Measurements from ENCODE around the gene VSX2.

The VSX2 gene

DNA sequence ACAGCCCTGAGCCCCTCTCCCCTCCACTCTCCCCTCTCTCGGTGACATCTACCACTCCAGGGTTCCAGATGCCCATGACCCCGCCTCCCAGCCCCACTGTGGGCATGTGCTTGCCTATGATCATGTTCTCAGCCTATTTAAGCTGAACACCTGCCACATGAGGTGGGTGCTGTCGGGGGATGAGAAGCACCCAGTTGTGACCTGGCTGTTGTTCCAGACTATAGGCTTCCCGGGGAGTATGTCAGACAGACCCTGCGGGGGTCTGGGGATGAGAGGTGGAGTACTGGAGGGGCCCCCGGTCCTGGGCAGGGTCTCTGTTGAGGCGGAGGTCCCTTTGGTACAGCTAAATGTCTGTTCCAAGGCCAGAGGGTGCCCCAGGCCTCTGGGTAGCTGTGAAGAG, 6.0 kb downstream of the VSX2 start:
- TF ChIP-seq, protein P1, sequence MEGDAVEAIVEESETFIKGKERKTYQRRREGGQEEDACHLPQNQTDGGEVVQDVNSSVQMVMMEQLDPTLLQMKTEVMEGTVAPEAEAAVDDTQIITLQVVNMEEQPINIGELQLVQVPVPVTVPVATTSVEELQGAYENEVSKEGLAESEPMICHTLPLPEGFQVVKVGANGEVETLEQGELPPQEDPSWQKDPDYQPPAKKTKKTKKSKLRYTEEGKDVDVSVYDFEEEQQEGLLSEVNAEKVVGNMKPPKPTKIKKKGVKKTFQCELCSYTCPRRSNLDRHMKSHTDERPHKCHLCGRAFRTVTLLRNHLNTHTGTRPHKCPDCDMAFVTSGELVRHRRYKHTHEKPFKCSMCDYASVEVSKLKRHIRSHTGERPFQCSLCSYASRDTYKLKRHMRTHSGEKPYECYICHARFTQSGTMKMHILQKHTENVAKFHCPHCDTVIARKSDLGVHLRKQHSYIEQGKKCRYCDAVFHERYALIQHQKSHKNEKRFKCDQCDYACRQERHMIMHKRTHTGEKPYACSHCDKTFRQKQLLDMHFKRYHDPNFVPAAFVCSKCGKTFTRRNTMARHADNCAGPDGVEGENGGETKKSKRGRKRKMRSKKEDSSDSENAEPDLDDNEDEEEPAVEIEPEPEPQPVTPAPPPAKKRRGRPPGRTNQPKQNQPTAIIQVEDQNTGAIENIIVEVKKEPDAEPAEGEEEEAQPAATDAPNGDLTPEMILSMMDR (IDR thresholded peaks at IDR 0.05; ENCODE audit: low read depth, low read length), result no peak
- H3K4me3 ChIP-seq (replicated peaks in 1 of 2; ENCODE audit: low read depth in 2 of 2, low read length in 2 of 2), result no peak overlapping the region
- DNase-seq (ENCODE audit: low read depth in 2 of 2), result no peak

DNA sequence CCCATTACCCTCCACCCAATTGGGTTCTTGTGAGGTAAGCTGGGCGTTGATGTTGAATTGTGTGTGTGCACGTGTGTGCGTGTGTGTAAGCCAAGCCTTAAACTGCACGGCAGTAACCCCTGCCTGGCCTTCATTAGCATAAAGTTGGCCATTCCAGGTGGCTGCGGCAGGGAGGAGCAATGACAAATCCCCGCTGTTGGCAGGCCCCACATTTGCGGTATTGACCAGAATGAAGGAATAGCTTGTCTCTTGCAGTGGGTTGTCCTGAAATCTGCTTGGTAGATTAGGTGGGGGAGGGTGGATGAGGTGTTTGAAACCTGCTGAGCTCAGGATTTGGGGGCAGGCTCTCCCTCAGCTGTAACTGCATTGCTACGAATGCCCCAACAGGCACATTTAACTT, 7.3 kb downstream of the VSX2 start:
- DNase-seq (ENCODE audit: low read depth in 2 of 2), result no peak

DNA sequence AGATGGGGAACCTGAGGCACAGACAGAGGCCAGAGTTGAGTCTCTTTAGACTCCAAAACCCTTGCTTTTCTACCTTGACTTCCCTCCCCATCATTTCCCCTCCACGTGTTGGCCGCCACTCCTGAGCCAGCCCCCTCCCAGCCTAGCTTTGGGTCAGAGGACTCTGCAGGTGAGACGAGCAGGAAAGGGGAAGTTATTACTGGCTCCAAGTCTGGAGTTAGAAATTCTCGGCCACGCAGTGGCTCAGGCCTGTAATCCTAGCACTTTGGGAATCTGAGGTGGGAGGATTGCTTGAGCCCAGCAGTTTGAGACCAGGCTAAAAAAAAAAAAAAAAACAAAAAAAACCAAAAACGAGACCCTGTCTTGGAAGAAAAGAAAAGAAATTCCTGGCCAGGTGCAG, 8.8 kb downstream of the VSX2 start:
- no peak overlapping the region for H3K4me3 ChIP-seq (replicated peaks in 1 of 2; ENCODE audit: low read depth in 2 of 2, low read length in 2 of 2)
- no peak for DNase-seq (ENCODE audit: low read depth in 2 of 2)
- TF ChIP-seq, protein P1 (IDR thresholded peaks at IDR 0.05; ENCODE audit: low read depth, low read length), result no peak

More for the DNA sequence above, 7.3 kb downstream of the VSX2 start:
- no peak overlapping the region for H3K4me3 ChIP-seq (replicated peaks in 1 of 2; ENCODE audit: low read depth in 2 of 2, low read length in 2 of 2)
- TF ChIP-seq, protein P1 (IDR thresholded peaks at IDR 0.05; ENCODE audit: low read depth, low read length), result no peak

DNA sequence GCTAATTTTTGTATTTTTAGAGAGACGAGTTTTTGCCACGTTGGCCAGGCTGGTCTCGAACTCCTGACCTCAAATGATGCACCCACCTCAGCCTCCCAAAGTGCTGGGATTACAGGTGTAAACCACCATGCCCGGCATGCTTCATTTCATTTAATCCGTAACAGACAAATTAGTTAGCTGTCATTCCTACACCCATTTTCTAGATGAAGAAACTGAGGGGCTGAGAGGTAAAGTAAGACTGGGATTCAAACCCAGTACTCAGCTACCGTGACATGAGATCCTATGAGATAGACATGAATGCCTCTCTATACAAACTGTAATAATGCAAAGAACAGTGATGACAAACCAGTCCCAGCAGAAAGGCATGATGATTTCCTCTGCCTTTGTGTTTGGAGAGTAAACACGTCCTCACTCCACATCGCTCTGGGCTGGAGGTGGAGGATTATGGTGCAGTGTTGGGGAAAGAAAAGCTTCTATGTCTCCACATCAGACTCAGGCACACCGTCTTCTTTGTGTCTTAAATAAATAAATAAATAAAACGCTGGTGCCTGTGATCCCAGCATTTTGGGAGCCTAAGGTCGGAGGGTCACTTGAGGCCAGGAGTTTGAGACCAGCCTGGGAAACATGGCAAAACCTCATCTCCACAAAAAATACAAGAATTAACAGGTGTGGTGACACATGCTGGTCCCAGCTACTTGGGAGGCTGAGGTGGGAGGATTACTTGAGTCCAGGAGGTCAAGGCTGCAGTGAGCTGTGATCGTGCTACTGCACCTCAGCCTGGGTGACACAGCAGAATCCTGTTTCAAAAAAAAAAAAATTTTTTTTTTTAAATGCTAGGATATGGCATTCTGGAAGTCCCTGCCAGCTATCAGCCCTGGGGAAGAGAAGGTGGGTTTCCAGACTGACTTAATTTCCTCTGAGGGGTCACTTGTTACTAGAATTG, 10.5 kb downstream of the VSX2 start:
- H3K4me3 ChIP-seq (replicated peaks in 1 of 2; ENCODE audit: low read depth in 2 of 2, low read length in 2 of 2), result no peak overlapping the region
- TF ChIP-seq, protein P1 (IDR thresholded peaks at IDR 0.05; ENCODE audit: low read depth, low read length), result no peak
- no peak for DNase-seq (ENCODE audit: low read depth in 2 of 2)

DNA sequence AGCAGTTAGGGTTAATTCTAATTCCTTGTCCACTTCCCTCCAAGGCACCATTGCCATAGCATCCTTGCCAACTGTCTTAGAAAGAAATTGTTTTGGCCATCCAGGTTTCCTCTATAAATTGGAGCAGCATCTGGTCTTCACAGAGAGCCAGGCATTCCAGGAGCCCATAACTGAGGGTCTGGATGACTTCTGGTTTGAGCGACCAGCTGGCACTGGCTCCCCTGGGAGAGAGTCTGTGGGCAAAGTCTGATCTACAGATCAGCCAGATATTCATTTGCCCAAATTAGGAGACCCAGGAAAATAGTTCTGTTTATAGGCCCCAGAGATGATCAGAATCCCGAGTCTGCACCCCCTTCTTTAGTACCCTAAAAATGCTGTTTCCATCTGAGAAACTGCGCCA, 16.0 kb downstream of the VSX2 start:
- no peak overlapping the region for H3K4me3 ChIP-seq (replicated peaks in 1 of 2; ENCODE audit: low read depth in 2 of 2, low read length in 2 of 2)
- no peak for DNase-seq (ENCODE audit: low read depth in 2 of 2)
- TF ChIP-seq, protein P1 (IDR thresholded peaks at IDR 0.05; ENCODE audit: low read depth, low read length), result no peak

DNA sequence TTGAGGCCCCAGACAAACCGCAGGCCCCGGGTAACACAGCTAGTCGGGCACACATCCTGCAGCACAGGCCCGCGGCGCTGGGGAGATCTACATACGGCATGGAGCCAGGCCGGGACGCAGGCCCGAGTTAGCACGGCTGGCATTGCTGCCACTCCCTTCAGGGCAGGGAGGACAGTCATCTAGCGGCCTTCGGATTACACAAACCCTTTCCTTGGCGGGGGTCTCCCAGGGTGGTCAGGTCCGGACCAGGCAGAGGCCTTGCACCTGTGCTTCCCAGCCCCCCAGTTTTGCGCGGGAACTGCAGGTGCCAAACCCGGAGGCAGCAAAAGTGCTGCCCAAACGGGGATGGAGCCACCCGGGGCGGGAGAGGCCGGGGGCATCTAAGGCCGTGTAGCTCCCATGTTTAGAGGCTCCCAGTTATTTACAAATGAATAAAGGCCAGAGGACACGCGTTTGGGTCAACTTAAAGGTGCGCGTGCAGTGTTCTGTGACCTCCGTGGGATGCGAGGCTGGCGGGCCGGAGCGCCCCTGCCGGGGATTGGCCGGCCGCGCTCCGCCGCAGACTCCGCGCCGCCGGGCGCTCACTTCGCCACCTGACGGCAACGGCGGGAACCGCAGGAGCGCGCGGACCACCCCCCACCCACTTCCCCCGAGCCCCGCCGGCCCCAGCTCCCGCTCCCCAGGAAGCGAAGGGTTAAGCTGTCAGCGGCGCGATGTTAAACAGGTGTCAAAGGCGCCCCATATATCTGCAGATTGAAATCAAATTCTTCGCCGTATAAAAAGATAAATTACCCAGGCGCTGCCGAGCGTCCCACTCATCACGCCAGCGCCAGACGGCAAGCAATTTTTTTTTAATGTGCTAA, 18.1 kb downstream of the VSX2 start:
- peak; percentile 23 to 24 for DNase-seq (ENCODE audit: low read depth in 2 of 2)
- peak overlapping the region; percentile 58 to 67 for H3K4me3 ChIP-seq (replicated peaks in 1 of 2; ENCODE audit: low read depth in 2 of 2, low read length in 2 of 2)

More for the DNA sequence above, 18.1 kb downstream of the VSX2 start:
- TF ChIP-seq, protein P1 (IDR thresholded peaks at IDR 0.05; ENCODE audit: low read depth, low read length), result peak; percentile 42

Data from cardiac fibroblast (primary cell).